IMR-90 (cell line): ENCODE measurements around the gene DNAH8. TPM values are rescaled to one million over a fixed set of nuclear protein-coding genes. Genes with fewer than 3 reads are reported as not detected.

Source experiments
- ATAC-seq: fragments of 200-7000 bp; cut with Tn5 transposase; 2 replicates; pipeline ENCODE4 v1.9.1; 2020; ENCODE audit warnings: low read depth, mild to moderate bottlenecking, moderate library complexity
- BruUV-seq: library from RNA; stranded (reverse); fragments of 400-500 nt; replicated peaks from 2 replicates; lab custom pipeline; 2021; lab: Mats Ljungman, UMichigan
- CTCF ChIA-PET: fragments of 300-600 bp; formaldehyde crosslinking; extraction: SDS; loops from one replicate; lab custom pipeline; 2021; ENCODE audit warnings: antibody characterized with exemption; lab: Yijun Ruan, JAX
- POLR2A ChIA-PET: fragments of 300-600 bp; sonication (Branson Sonifier 250); formaldehyde crosslinking; loops from one replicate; lab custom pipeline; 2022; ENCODE audit warnings: antibody characterized with exemption; ENCODE audit not compliant: unreplicated experiment; lab: Charles Lee
- DNase-seq: peaks from one replicate; pipeline ENCODE4 v3.0.0; 2013
- H2AFZ ChIP-seq: replicated peaks from 2 replicates; pipeline ENCODE3; 2013; ENCODE audit warnings: low read length, mild to moderate bottlenecking; ENCODE audit not compliant: poor library complexity
- H2AK5ac ChIP-seq: 2 replicates; pipeline ENCODE4 v1.6.1; 2013; ENCODE audit warnings: low read depth, low read length, inconsistent platforms
- H2AK9ac ChIP-seq: replicated peaks from 2 replicates; pipeline ENCODE3; 2013; ENCODE audit warnings: mild to moderate bottlenecking, low read depth, low read length, moderate library complexity; ENCODE audit not compliant: poor library complexity
- H2BK120ac ChIP-seq: 2 replicates; pipeline ENCODE4 v1.6.1; 2013; ENCODE audit warnings: low read depth, low read length, inconsistent platforms
- H2BK15ac ChIP-seq: 3 replicates; pipeline ENCODE4 v1.6.1; 2013; ENCODE audit warnings: low read depth, low read length, inconsistent platforms
- H2BK20ac ChIP-seq: 2 replicates; pipeline ENCODE4 v1.6.1; 2013; ENCODE audit warnings: low read depth, mild to moderate bottlenecking, inconsistent platforms, low read length, moderate library complexity
- H2BK5ac ChIP-seq: 2 replicates; pipeline ENCODE4 v1.6.1; 2013; ENCODE audit warnings: mild to moderate bottlenecking, low read depth, low read length, inconsistent platforms; ENCODE audit not compliant: poor library complexity, severe bottlenecking
- H3K14ac ChIP-seq: replicated peaks from 2 replicates; pipeline ENCODE4 v1.6.1; 2013; ENCODE audit warnings: low read depth, low read length, inconsistent platforms
- H3K18ac ChIP-seq: 2 replicates; pipeline ENCODE4 v1.6.1; 2013; ENCODE audit warnings: low read depth, low read length, control low read depth
- H3K23ac ChIP-seq: 2 replicates; pipeline ENCODE4 v1.6.1; 2013; ENCODE audit warnings: low read depth, low read length, inconsistent platforms
- H3K27ac ChIP-seq: 2 replicates; pipeline ENCODE4 v1.5.1; 2013; ENCODE audit warnings: mild to moderate bottlenecking, control low read depth, low read length; ENCODE audit not compliant: insufficient read depth
- H3K27me3 ChIP-seq: 2 replicates; pipeline ENCODE4 v1.6.1; 2013; ENCODE audit warnings: low read length; ENCODE audit not compliant: control insufficient read depth, insufficient read depth
- H3K36me3 ChIP-seq: 2 replicates; pipeline ENCODE4 v1.6.1; 2013; ENCODE audit warnings: low read length, mixed read lengths; ENCODE audit not compliant: control insufficient read depth, insufficient read depth
- H3K4ac ChIP-seq: 2 replicates; pipeline ENCODE4 v1.6.1; 2013; ENCODE audit warnings: low read depth, low read length, inconsistent platforms
- H3K4me1 ChIP-seq: 2 replicates; pipeline ENCODE4 v1.6.1; 2013; ENCODE audit warnings: low read length, mixed read lengths; ENCODE audit not compliant: control insufficient read depth, insufficient read depth
- H3K4me2 ChIP-seq: 2 replicates; pipeline ENCODE4 v1.6.1; 2013; ENCODE audit warnings: low read depth, mild to moderate bottlenecking, control low read depth, low read length, moderate library complexity
- H3K4me3 ChIP-seq: 2 replicates; pipeline ENCODE4 v1.5.1; 2013; ENCODE audit warnings: low read depth, mild to moderate bottlenecking, control low read depth, low read length, moderate library complexity; ENCODE audit not compliant: insufficient read depth
- H3K56ac ChIP-seq: 2 replicates; pipeline ENCODE4 v1.6.1; 2013; ENCODE audit warnings: low read length, inconsistent platforms; ENCODE audit not compliant: insufficient read depth; ENCODE audit errors: extremely low read depth
- H3K79me1 ChIP-seq, 2 experiments: 2 replicates each; pipeline ENCODE4 v1.6.1; 2013; ENCODE audit warnings: low read length in 2 of 2, inconsistent platforms in 1 of 2, low read depth in 1 of 2
- H3K9ac ChIP-seq: 2 replicates; pipeline ENCODE4 v1.6.1; 2013; ENCODE audit warnings: low read depth, low read length, control low read depth
- H3K9me1 ChIP-seq: 2 replicates; pipeline ENCODE4 v1.6.1; 2013; ENCODE audit warnings: low read length, inconsistent platforms; ENCODE audit not compliant: insufficient read depth
- H3K9me3 ChIP-seq: 2 replicates; pipeline ENCODE4 v1.6.1; 2013; ENCODE audit warnings: low read length; ENCODE audit not compliant: control insufficient read depth, insufficient read depth
- H4K20me1 ChIP-seq: 2 replicates; pipeline ENCODE4 v1.6.1; 2013; ENCODE audit warnings: low read length, inconsistent platforms; ENCODE audit not compliant: insufficient read depth
- H4K5ac ChIP-seq: 2 replicates; pipeline ENCODE4 v1.6.1; 2013; ENCODE audit warnings: mild to moderate bottlenecking, low read depth, low read length, control low read depth
- H4K8ac ChIP-seq, 2 experiments: 2 replicates each; pipeline ENCODE4 v1.6.1; 2013; ENCODE audit warnings: low read depth in 2 of 2, low read length in 2 of 2, control low read depth in 1 of 2, inconsistent platforms in 1 of 2
- H4K91ac ChIP-seq: 2 replicates; pipeline ENCODE4 v1.6.1; 2013; ENCODE audit warnings: low read depth, low read length, inconsistent platforms; ENCODE audit not compliant: insufficient read depth
- MAFK ChIP-seq: IDR thresholded peaks from 2 replicates; pipeline ENCODE4 v1.6.1; 2012; ENCODE audit warnings: low read depth, low read length, improper control_type of control experiment
- WGBS, 2 experiments: methylation state at CpG; one replicate each; pipeline versions ENCODE4 v1.1.5 to v1.1.7; 2013; ENCODE audit warnings: missing lambda C conversion rate in 2 of 2; ENCODE audit not compliant: insufficient read length in 1 of 2; ENCODE audit errors: extremely low coverage in 2 of 2; 5-methylcytosine and 5-hydroxymethylcytosine counted together
- dilution Hi-C: fragments of 300-500 bp; cut with HindIII; formaldehyde crosslinking; loops from one replicate; pipeline ENCODE4 v1.14.3; 2018; ENCODE audit warnings: low sequenced_read_pairs; ENCODE audit not compliant: unreplicated experiment
- in situ Hi-C: fragments of 300-500 bp; cut with MboI; formaldehyde crosslinking; loops from 3 replicates; pipeline ENCODE4 v1.14.3; 2019; ENCODE audit warnings: low sequenced_read_pairs, inconsistent platforms, mixed read lengths
- intact Hi-C: fragments of 100-400 bp; cut with micrococcal nuclease; formaldehyde crosslinking; loops from 2 replicates; pipeline ENCODE4 v1.10.0; 2022
- polyA plus RNA-seq, 3 experiments: library from polyadenylated mRNA; depleted of rRNA; stranded (reverse); fragments of >200 nt; gene quantifications; 2 replicates each; pipeline ENCODE4 v1.2.3, GENCODE V29; 2012; ENCODE audit warnings: low replicate concordance in 1 of 3
- total RNA-seq: library from RNA; depleted of rRNA; stranded (reverse); fragments of >200 nt; gene quantifications from 2 replicates; pipeline ENCODE4 v1.2.3, GENCODE V29; 2012

DNAH8 gene
- total and polyA plus RNA-seq, 2 of the 4 experiments (the other 2 are of a cell fraction): not detected

DNA sequence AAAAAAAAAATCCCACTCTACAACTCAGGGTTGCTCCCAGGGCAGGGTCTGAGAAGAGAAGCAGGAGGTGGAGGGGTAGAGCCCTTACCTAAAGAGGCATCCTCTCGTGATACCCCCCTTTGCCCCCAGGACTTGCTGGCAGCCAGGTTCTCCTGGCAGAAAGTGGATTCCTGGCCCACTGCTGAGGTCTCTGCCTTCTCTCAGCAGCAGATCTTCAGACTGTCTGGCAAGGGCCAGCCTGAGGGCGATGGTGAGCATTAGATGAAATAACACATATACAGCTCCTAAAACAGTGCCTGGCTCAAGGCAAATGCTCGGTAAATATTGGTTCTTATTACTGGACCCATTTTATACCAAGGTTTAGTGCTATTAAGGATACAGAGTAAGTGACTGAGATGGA is 328.7 kb downstream of the DNAH8 start:
- Histone ChIP-seq H3K9me1 (no peaks in the 10 kb centered on the region), H4K5ac (no peak overlapping the region), H3K9me3 (no peaks in the 10 kb centered on the region), H3K18ac (no peak overlapping the region), H3K27ac (no peak overlapping the region), H2BK15ac (no peak overlapping the region), H2AFZ (no peak overlapping the region), H3K36me3 (no peaks in the 10 kb centered on the region), H2BK120ac (no peak overlapping the region), H2AK9ac (no peak overlapping the region), H3K23ac (no peak overlapping the region), H3K27me3 (peaks cover 19% of the 10 kb centered on the region), H3K4me1 (no peaks in the 10 kb centered on the region), H4K20me1 (no peaks in the 10 kb centered on the region), H3K56ac (no peak overlapping the region), H3K4me2 (no peak overlapping the region), H3K14ac (no peak overlapping the region), H2BK20ac (no peak overlapping the region), H4K8ac (no peak overlapping the region), H3K4ac (no peak overlapping the region), H4K91ac (no peak overlapping the region), H3K4me3 (no peak overlapping the region), H2AK5ac (no peak overlapping the region), H3K9ac (no peak overlapping the region), H2BK5ac (no peak overlapping the region), H3K79me1 (no peaks in the 10 kb centered on the region)
- WGBS, 2 experiments: no CpG with 5 or more reads among the region's 3 CpGs
- dilution Hi-C loops: no loop called here
- DNase-seq (no peak), ATAC-seq (no peak)
- POLR2A ChIA-PET: no interaction called here
- CTCF ChIA-PET: no interaction called here
- no TSS peak for BruUV-seq
- no peak for TF ChIP-seq MAFK
- in situ Hi-C loops: no loop called here
- intact Hi-C loops: no loop called here
